ENCODE measurements around the gene XYLT1.

- TF ChIP-seq CTCF (IDR thresholded peaks at IDR 0.05) = no peak
- no peak for TF ChIP-seq POLR2A (IDR thresholded peaks at IDR 0.05)
Observed at GRCh38 chr16:17508303-17508702, 37.5 kb upstream of the XYLT1 start.

Measured in thyroid gland (tissue), 4 donors.